HG03135 (cell line): ENCODE data around the gene ATP9A.
"Not testable (repeated sequence)": the region's sequence is repeated elsewhere in the genome, so short reads cannot be mapped to it uniquely, and the experiment has no call there.

Experiments used
- ATAC-seq: cut with Tn5 transposase; IDR thresholded peaks from one replicate; pipeline ENCODE4 v1.9.1; 2021; ENCODE audit warnings: mild to moderate bottlenecking, moderate library complexity; ENCODE audit not compliant: unreplicated experiment

ATP9A gene

GRCh38 chr20:51696304-51697071 is 71.7 kb downstream of the ATP9A start:
- no peak for ATAC-seq

GRCh38 chr20:51695574-51696303 is 72.5 kb downstream of the ATP9A start:
- ATAC-seq, result no peak

DNA sequence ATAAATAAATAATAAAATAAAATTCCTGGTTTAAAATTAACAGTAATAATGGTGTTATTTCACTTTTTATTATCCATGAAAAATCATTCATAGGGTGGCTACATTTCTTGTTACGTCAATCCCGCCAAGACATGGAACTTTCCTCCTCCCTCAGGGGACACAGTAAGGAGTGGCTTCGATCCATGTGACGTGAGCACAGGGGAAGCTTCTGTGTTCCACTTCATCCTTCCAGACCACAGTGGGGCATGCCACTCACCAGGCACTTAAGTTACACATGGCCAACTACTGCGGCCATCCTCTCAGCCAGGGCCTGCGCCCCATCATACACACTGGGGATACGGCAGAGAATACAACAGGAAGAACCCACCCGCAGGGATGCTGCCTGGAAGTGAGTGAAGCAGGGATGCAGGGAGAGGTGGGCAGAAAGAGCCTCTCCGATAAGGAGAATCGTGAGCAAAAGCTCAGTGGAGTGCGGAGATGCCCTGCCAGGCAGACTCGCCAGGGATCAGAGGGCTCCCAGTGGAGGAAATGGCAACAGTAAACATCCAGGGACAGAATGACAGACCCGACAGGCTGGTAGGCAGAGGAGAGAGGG is 75.3 kb downstream of the ATP9A start:
- no peak for ATAC-seq

DNA sequence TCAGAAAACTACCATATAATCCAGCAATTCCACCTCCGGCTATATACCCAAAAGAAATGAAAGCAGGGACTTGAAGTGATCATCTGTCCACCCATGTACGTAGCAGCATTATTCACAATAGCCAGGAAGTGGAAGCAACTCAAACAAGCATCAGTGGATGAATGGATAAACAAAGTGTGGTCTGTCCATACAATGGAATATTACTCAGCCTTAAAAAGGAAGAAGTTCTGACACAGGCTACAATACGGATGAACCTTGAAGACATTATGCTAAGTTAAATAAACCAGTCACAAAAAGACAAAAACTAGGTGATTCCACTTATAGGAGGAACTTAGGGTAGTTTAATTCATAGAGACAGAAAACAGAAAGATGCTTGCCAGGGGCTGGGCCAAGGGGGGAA is 76.5 kb downstream of the ATP9A start:
- ATAC-seq, result no peak

DNA sequence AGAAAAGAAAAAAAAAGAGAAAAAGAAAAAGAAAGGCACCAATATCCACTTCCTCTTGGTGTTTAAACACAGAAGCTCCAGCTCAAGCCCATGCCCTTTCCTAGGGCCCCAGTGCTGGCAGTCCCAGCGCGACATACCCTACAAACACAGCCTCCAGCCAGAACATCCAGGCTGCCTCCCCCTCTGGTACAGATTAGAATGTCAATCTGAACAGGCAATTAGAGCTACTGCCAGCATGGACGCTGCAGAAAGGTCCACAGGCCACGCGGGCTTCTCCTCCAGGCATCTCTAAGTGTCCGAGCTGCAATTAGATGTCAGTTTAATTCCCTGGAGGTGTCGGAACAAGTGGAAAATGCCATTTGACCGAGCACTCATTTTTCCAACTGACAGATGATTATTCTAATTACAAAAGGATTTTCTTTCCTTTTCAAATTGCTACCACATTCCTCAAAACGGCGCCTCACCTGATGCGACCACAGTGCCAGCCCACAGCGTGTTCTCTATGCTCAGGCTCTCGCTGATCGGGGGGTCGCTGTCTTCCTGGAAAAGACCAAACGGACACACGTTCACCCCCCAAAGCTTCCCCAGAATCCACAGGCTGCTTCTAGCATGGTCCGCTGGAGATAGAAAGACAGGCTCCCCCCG is 79.5 kb downstream of the ATP9A start:
- no peak for ATAC-seq

GRCh38 chr20:51687630-51688029 is 80.6 kb downstream of the ATP9A start:
- no peak for ATAC-seq

GRCh38 chr20:51687108-51687507 is 81.1 kb downstream of the ATP9A start:
- no peak for ATAC-seq

DNA sequence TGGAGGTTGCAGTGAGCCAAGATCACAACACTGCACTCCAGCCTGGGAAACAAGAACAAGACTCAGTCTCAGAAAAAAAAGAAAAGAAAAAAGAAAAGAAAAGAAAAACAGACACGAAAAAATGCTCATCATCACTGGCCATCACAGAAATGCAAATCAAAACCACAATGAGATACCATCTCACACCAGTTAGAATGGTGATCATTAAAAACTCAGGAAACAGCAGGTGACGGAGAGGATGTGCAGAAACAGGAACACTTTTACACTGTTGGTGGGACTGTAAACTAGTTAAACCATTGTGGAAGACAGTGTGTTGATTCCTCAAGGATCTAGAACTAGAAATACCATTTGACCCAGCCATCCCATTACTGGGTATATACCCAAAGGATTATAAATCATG is 82.7 kb downstream of the ATP9A start:
- not testable (repeated sequence) for ATAC-seq

DNA sequence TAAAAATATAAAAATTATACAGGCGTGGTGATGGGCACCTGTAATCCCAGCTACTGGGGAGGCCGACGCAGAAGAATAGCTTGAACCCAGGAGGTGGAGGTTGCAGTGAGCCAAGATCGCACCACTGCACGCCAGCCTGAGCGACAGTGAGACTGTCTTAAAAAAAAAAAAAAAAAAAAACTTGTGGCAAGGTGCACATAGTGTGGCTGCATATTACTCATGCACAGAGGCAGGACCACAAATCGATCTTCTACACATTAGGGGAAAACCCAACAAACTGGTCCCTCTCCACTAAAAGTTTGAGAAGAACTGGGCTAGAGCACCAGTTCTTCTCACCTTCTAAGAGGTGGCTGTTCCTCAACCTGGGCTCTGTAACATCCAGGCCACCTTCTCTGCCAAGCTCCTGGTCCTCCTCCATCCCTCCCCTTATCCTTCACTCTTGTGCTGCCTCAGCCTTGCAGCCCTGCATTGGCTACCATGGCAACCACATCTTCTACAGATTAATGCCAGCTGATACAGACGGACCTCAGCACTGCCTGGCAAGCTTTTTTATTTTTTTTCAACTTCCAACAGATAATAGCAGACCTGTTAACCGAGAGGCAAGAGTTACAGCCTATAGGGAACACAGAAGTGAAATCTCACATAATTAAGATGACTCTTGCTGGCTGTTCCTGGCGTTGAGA is 88.0 kb downstream of the ATP9A start:
- ATAC-seq, result no peak

DNA sequence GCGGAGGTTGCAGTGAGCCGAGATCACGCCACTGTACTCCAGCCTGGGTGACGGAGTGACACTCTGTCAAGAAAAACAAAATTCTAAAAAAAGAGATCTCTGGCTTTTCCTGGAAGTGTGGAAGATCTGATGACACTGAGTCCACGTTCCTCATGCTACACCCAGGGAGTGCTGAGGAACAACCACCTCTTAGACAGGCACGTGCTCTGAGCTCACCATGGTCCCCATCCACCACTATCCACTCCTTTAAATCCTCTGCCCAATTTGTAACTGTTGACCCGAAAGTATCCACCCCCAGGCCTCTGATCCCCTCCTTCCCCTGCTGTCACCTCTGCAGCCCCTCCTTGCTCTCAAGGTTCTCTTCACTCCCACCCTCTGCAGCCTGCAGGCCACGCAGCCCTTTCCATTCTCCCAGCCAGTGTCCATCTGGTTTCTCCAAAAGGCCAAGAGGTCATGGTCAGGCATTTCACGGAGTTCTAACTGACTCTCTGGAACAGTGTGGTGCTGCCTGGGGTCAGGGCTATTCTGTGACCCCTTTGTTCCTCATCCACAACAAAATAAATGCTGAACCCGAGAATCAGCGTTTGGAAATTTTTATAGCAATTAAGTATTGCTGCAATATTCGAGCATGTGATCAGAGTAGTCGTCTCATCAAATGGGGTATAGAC is 88.8 kb downstream of the ATP9A start:
- no peak for ATAC-seq

- no peak for ATAC-seq
Measured at GRCh38 chr20:51678026-51678697, 90.0 kb downstream of the ATP9A start.

DNA sequence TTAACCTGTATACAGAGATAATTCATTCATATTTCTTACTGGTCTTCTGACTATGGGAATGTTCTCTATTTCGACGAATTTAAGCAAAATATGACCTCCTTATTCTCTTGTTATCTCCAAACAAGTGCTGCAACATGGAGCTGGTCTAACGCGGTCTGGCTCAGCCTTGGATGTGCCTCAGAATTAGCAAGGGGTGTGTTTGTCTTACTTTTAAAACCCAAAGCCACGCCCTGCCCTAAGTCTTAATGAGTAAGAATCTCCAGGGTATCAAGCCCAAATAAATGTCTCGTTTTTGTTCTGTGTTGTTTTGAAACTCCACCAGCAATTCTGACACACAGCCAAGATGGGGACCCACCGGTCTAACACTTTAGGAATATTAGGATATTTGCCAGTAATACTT is 99.2 kb downstream of the ATP9A start:
- no peak for ATAC-seq

GRCh38 chr20:51668515-51668914 is 99.7 kb downstream of the ATP9A start:
- ATAC-seq, result no peak

DNA sequence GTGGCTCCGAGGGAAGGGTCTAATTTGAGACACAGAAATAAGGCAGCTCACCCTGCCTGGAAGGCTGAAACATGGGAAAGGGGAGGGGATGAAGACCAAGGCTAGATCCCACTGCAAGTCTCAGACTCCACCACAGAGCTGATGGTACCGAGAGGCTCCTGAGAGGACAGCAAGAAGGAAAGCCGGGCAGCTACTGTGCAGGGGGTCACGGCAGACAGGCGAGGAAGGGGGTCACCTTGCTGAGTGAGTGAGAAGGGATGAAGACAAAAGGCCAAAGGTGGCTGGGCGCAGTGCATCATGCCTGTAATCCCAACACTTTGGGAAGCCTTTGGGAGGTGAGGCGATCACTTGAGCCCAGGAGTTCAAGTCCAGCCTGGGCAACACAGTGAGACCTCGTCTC is 100.7 kb downstream of the ATP9A start:
- ATAC-seq, result no peak

DNA sequence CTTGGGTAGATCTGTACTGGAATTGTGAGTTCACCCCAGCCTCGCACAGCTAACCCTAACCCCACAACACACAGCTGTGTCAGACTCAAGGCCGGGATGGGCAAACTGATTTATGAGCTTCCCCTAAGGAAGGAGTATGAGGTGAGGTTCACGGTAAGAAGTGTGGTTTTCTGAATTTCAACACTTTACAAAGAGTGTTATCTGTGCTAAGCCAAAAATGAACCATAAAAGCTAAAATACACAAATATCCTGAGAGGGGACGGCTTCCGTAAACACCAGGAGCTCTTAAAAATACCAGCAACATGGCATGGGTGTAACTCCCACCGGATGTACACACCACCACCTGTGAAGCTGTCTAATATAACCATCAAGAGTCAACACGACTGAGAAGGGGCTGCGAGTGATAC is 101.2 kb downstream of the ATP9A start:
- no peak for ATAC-seq

- ATAC-seq, result no peak
Measured at GRCh38 chr20:51666126-51666525, 102.1 kb downstream of the ATP9A start.

DNA sequence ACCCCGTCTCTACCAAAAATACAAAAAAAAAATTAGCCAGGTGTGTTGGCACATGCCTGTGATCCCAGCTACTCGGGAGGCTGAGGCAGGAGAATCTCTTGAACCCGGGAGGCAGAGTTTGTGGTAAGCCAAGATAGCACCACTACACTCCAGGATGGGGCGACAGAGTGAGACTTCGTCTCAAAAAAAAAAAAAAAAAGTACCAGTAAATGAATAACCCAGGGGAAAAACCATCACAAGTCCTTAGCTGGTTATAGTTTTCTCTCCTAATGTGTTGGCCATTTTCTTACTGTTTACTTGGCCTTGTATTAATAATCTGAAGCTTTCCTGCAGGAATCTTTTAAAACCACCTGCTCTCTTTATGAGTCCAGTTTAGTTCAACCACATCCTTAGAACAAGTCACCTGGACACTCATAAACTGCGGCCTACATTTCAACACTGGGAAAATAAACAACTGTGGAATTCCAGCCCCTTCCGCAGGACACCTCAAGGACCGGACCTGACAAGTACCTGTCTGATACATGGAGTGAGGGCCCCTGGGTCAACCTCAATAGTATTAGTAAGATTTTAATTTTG is 102.6 kb downstream of the ATP9A start:
- ATAC-seq, result no peak

DNA sequence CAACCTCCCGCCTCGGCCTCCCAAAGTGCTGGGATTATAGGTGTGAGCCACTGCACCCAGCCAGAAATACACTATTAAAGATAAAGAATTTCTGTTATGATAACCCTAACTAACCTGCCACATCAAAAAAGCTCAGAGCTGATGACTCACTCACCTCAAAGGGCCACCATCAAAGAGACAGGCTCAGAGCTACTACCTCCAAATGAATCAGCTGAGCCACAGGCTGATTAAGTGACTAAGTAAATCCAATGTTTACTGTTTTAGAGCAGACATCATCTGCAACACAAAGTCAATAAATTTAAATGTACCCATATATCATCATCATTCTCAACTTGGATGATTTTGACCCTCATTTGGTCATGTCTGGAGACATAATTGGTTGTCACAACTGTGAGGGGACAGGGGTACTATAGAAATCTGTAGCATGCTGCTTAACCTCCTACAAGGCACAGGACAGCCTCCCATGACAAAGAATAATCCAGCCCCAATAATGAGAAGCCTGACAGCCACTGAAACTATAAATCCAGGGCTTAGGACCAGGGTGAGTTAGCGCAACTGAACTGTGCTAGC is 106.5 kb downstream of the ATP9A start:
- no peak for ATAC-seq
